Uterus (tissue), 2 donors: Measurements from ENCODE around the gene CTTN.

ENCODE experiments used
- POLR2A ChIP-seq, 2 donors: fragments of 450-650 bp; IDR thresholded peaks; one replicate each; pipeline ENCODE4 v1.6.1; 2016; ENCODE audit warnings: antibody characterized with exemption in 2 of 2, mild to moderate bottlenecking in 1 of 2, moderate library complexity in 1 of 2
- TF ChIP-seq, protein P1 (sequence below), 4 experiments: fragments of 200-600 bp in 2 of 4; fragments of 450-650 bp in 2 of 4; sonication (generic) in 2 of 4; IDR thresholded peaks; one replicate each; pipeline ENCODE4 v1.5.1; 2016 to 2019; ENCODE audit warnings: antibody characterized with exemption in 4 of 4, mild to moderate bottlenecking in 2 of 4, moderate library complexity in 1 of 4

DNA sequence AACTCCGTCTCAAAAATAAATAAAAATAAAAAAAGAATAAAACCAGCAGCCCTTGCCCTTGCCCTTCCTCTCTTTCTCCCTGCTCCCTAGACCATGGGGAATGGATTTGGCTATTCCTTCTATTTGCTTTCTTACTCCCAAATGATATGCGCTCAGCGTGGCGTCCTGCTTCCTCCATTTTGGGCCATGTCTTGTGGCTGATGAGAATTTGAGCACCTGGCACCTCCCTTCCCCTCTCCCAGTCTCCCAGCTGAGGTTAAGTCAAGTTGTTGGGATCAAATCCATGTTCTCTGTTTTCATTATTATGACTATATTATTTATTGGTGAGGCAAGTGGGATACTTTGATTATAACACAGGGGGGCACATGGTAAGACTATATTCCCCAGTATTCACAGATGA is 10.8 kb upstream of the CTTN start:
- no peak for TF ChIP-seq POLR2A (IDR thresholded peaks at IDR 0.05)
- TF ChIP-seq, protein P1, sequence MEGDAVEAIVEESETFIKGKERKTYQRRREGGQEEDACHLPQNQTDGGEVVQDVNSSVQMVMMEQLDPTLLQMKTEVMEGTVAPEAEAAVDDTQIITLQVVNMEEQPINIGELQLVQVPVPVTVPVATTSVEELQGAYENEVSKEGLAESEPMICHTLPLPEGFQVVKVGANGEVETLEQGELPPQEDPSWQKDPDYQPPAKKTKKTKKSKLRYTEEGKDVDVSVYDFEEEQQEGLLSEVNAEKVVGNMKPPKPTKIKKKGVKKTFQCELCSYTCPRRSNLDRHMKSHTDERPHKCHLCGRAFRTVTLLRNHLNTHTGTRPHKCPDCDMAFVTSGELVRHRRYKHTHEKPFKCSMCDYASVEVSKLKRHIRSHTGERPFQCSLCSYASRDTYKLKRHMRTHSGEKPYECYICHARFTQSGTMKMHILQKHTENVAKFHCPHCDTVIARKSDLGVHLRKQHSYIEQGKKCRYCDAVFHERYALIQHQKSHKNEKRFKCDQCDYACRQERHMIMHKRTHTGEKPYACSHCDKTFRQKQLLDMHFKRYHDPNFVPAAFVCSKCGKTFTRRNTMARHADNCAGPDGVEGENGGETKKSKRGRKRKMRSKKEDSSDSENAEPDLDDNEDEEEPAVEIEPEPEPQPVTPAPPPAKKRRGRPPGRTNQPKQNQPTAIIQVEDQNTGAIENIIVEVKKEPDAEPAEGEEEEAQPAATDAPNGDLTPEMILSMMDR (IDR thresholded peaks at IDR 0.05), result no peak
